HEK293 (cell line): ENCODE measurements around the gene DNER.

Experiments used
- CTCF ChIA-PET: fragments of 350-600 bp; formaldehyde crosslinking; extraction: SDS; loops from one replicate; lab custom pipeline; 2021; ENCODE audit warnings: antibody characterized with exemption; lab: Yijun Ruan, JAX
- POLR2A ChIA-PET: fragments of 300-600 bp; formaldehyde crosslinking; extraction: SDS; loops from one replicate; lab custom pipeline; 2020; ENCODE audit warnings: antibody characterized with exemption, inconsistent platforms; lab: Yijun Ruan, JAX
- H3K27ac ChIP-seq: fragments of 200-500 bp; sonication (Bioruptor generic); 2 replicates; pipeline ENCODE4 v1.5.1; 2014; ENCODE audit warnings: low read depth, low read length, control low read depth, inconsistent platforms; ENCODE audit errors: extremely low read depth
- H3K36me3 ChIP-seq, 2 experiments: fragments of 200-500 bp in 1 of 2; sonication (Bioruptor generic) in 1 of 2; 1 replicate in 1 of 2; 2 replicates in 1 of 2; pipeline ENCODE4 v1.5.1; 2014 to 2017; ENCODE audit warnings: inconsistent platforms in 2 of 2, low read length in 2 of 2; ENCODE audit not compliant: control insufficient read depth in 2 of 2, insufficient read depth in 1 of 2
- H3K4me1 ChIP-seq: fragments of 200-500 bp; sonication (Bioruptor generic); 2 replicates; pipeline ENCODE4 v1.5.1; 2014; ENCODE audit warnings: mild to moderate bottlenecking, low read length, inconsistent platforms; ENCODE audit not compliant: control insufficient read depth, insufficient read depth
- H3K4me3 ChIP-seq: 2 replicates; pipeline ENCODE4 v1.5.1; 2011; ENCODE audit warnings: low read depth, mild to moderate bottlenecking, control low read depth, low read length, moderate library complexity
- H3K9me3 ChIP-seq: fragments of 200-500 bp; sonication (Bioruptor generic); 2 replicates; pipeline ENCODE4 v1.5.1; 2014; ENCODE audit warnings: low read depth, low read length, inconsistent platforms; ENCODE audit not compliant: control insufficient read depth, insufficient read depth
- BCL11A ChIP-seq: fragments of 450-650 bp; formaldehyde crosslinking; IDR thresholded peaks from 2 replicates; pipeline ENCODE4 v1.5.1; 2016; ENCODE audit warnings: low read depth, missing biosample characterization, missing genetic modification characterization
- BCL6B ChIP-seq: fragments of 450-650 bp; formaldehyde crosslinking; IDR thresholded peaks from 2 replicates; pipeline ENCODE4 v1.5.1; 2017; ENCODE audit warnings: missing biosample characterization, missing genetic modification characterization
- GLI4 ChIP-seq: fragments of 450-650 bp; formaldehyde crosslinking; IDR thresholded peaks from 2 replicates; pipeline ENCODE4 v1.5.1; 2016; ENCODE audit warnings: missing biosample characterization, missing genetic modification characterization
- HOXC10 ChIP-seq: sonication (generic); formaldehyde crosslinking; IDR thresholded peaks from 2 replicates; pipeline ENCODE4 v1.8.1; 2023; ENCODE audit warnings: mild to moderate bottlenecking, missing genetic modification reagents
- INSM2 ChIP-seq: fragments of 450-650 bp; formaldehyde crosslinking; IDR thresholded peaks from 2 replicates; pipeline ENCODE4 v1.5.1; 2016; ENCODE audit warnings: missing biosample characterization, missing genetic modification characterization
- MZF1 ChIP-seq: fragments of 450-650 bp; formaldehyde crosslinking; IDR thresholded peaks from 2 replicates; pipeline ENCODE4 v1.5.1; 2017; ENCODE audit warnings: missing biosample characterization, missing genetic modification characterization, borderline replicate concordance
- PRDM6 ChIP-seq: fragments of 450-650 bp; formaldehyde crosslinking; IDR thresholded peaks from 2 replicates; pipeline ENCODE4 v1.5.1; 2017; ENCODE audit warnings: missing biosample characterization, missing genetic modification characterization
- RBAK ChIP-seq: fragments of 450-650 bp; formaldehyde crosslinking; IDR thresholded peaks from 2 replicates; pipeline ENCODE4 v1.5.1; 2016; ENCODE audit warnings: missing biosample characterization, missing genetic modification characterization
- REPIN1 ChIP-seq: fragments of 450-650 bp; formaldehyde crosslinking; IDR thresholded peaks from 2 replicates; pipeline ENCODE4 v1.5.1; 2017; ENCODE audit warnings: missing biosample characterization, missing genetic modification characterization, low read depth
- TRIM28 ChIP-seq: IDR thresholded peaks from 2 replicates; pipeline ENCODE4 v1.6.1; 2011; ENCODE audit warnings: low read length, control low read depth, borderline replicate concordance
- YY2 ChIP-seq: fragments of 450-650 bp; formaldehyde crosslinking; IDR thresholded peaks from 2 replicates; pipeline ENCODE4 v1.5.1; 2016; ENCODE audit warnings: missing biosample characterization, missing genetic modification characterization
- ZBTB17 ChIP-seq: fragments of 450-650 bp; formaldehyde crosslinking; IDR thresholded peaks from 2 replicates; pipeline ENCODE4 v1.5.1; 2016; ENCODE audit warnings: missing biosample characterization, missing genetic modification characterization
- ZBTB44 ChIP-seq: fragments of 450-650 bp; IDR thresholded peaks from 2 replicates; pipeline ENCODE4 v1.5.1; 2018; ENCODE audit warnings: missing biosample characterization, mild to moderate bottlenecking, missing genetic modification characterization
- ZNF121 ChIP-seq: fragments of 450-650 bp; formaldehyde crosslinking; IDR thresholded peaks from 2 replicates; pipeline ENCODE4 v1.5.1; 2016; ENCODE audit warnings: missing biosample characterization, missing genetic modification characterization
- ZNF132 ChIP-seq: fragments of 450-650 bp; formaldehyde crosslinking; IDR thresholded peaks from 2 replicates; pipeline ENCODE4 v1.5.1; 2017; ENCODE audit warnings: missing biosample characterization, missing genetic modification characterization, borderline replicate concordance
- ZNF133 ChIP-seq: fragments of 450-650 bp; formaldehyde crosslinking; IDR thresholded peaks from 2 replicates; pipeline ENCODE4 v1.5.1; 2016; ENCODE audit warnings: missing biosample characterization, missing genetic modification characterization
- ZNF184 ChIP-seq: fragments of 450-650 bp; IDR thresholded peaks from 2 replicates; pipeline ENCODE4 v1.5.1; 2018; ENCODE audit warnings: missing biosample characterization, mild to moderate bottlenecking, missing genetic modification characterization
- ZNF26 ChIP-seq: fragments of 450-650 bp; formaldehyde crosslinking; IDR thresholded peaks from 2 replicates; pipeline ENCODE4 v1.5.1; 2016; ENCODE audit warnings: missing biosample characterization, missing genetic modification characterization
- ZNF433 ChIP-seq: fragments of 450-650 bp; formaldehyde crosslinking; IDR thresholded peaks from 2 replicates; pipeline ENCODE4 v1.5.1; 2016; ENCODE audit warnings: missing biosample characterization, missing genetic modification characterization, low read depth
- ZNF530 ChIP-seq: fragments of 450-650 bp; formaldehyde crosslinking; IDR thresholded peaks from 2 replicates; pipeline ENCODE4 v1.5.1; 2016; ENCODE audit warnings: low read depth, missing biosample characterization, missing genetic modification characterization
- ZNF548 ChIP-seq: fragments of 450-650 bp; formaldehyde crosslinking; IDR thresholded peaks from 2 replicates; pipeline ENCODE4 v1.5.1; 2016; ENCODE audit warnings: missing biosample characterization, missing genetic modification characterization
- ZNF626 ChIP-seq: fragments of 450-650 bp; sonication (Bioruptor Pico); formaldehyde crosslinking; IDR thresholded peaks from 2 replicates; pipeline ENCODE4 v1.5.1; 2018; ENCODE audit warnings: missing biosample characterization, missing genetic modification characterization, inconsistent platforms
- ZNF654 ChIP-seq: fragments of 450-650 bp; formaldehyde crosslinking; IDR thresholded peaks from 2 replicates; pipeline ENCODE4 v1.5.1; 2016; ENCODE audit warnings: low read depth, missing biosample characterization, missing genetic modification characterization
- ZNF670 ChIP-seq: fragments of 450-650 bp; formaldehyde crosslinking; IDR thresholded peaks from 2 replicates; pipeline ENCODE4 v1.5.1; 2016; ENCODE audit warnings: missing biosample characterization, missing genetic modification characterization, low read depth
- ZNF791 ChIP-seq: fragments of 450-650 bp; formaldehyde crosslinking; IDR thresholded peaks from 2 replicates; pipeline ENCODE4 v1.5.1; 2016; ENCODE audit warnings: missing biosample characterization, missing genetic modification characterization

DNER gene

GRCh38 chr2:229528846-229529245 is 185.5 kb downstream of the DNER start:
- H3K4me3 ChIP-seq, result no peak overlapping the region
- no peaks in the 10 kb centered on the region for H3K36me3 ChIP-seq
- ChIA-PET POLR2A (no interaction called here), CTCF (no interaction called here)
- no peaks in the 10 kb centered on the region for H3K9me3 ChIP-seq
- no peak for TF ChIP-seq HOXC10 (CRISPR knock-in tag)
- TF ChIP-seq ZBTB44 (tag by site-specific recombination), result no peak
- no peak for TF ChIP-seq ZNF626 (tag by site-specific recombination)
- no peak for TF ChIP-seq YY2
- no peak for TF ChIP-seq ZNF548 (tag by site-specific recombination)
- no peak for TF ChIP-seq ZNF133 (tag by site-specific recombination)
- TF ChIP-seq ZNF433 (tag by site-specific recombination), result no peak
- TF ChIP-seq PRDM6 (tag by site-specific recombination), result no peak
- TF ChIP-seq INSM2, result no peak
- TF ChIP-seq REPIN1, result no peak
- TF ChIP-seq MZF1 (tag by site-specific recombination), result no peak
- no peak for TF ChIP-seq GLI4
- no peak for TF ChIP-seq ZBTB17 (tag by site-specific recombination)
- TF ChIP-seq ZNF132 (tag by site-specific recombination), result no peak
- no peak for TF ChIP-seq BCL11A (tag by site-specific recombination)
- TF ChIP-seq ZNF670, result no peak
- TF ChIP-seq TRIM28, result no peak
- TF ChIP-seq ZNF184 (tag by site-specific recombination), result no peak
- no peak for TF ChIP-seq ZNF654 (tag by site-specific recombination)
- TF ChIP-seq RBAK, result no peak
- H3K4me1 ChIP-seq, result no peaks in the 10 kb centered on the region
- no peak overlapping the region for H3K27ac ChIP-seq

- Histone ChIP-seq H3K4me1 (no peaks in the 10 kb centered on the region), H3K4me3 (no peak overlapping the region), H3K36me3 (no peaks in the 10 kb centered on the region), H3K9me3 (no peaks in the 10 kb centered on the region), H3K27ac (no peak overlapping the region)
- TF ChIP-seq ZNF791 (tag by site-specific recombination) (no peak), ZNF121 (tag by site-specific recombination) (no peak), BCL6B (tag by site-specific recombination) (no peak), ZNF530 (tag by site-specific recombination) (no peak), ZNF26 (tag by site-specific recombination) (no peak)
- CTCF ChIA-PET, result no interaction called here
- POLR2A ChIA-PET, result no interaction called here
Observed at GRCh38 chr2:229526951-229527350, 187.4 kb downstream of the DNER start.
